DND-41 (cell line): Measurements from ENCODE around the gene RAB35.

Experiments
- CTCF ChIP-seq: IDR thresholded peaks from 2 replicates; pipeline ENCODE4 v1.5.1; 2012; ENCODE audit warnings: borderline replicate concordance, low read length, moderate library complexity, mild to moderate bottlenecking; ENCODE audit not compliant: poor library complexity, severe bottlenecking; ENCODE audit errors: extremely low read depth
- EZH2 ChIP-seq: IDR thresholded peaks from 3 replicates; pipeline ENCODE4 v1.6.1; 2012; ENCODE audit warnings: borderline replicate concordance, low read depth, mild to moderate bottlenecking, moderate library complexity, low read length, inconsistent platforms; ENCODE audit not compliant: severe bottlenecking

GRCh38 chr12:120116441-120116791 lies at the start of gene RAB35:
- TF ChIP-seq CTCF: no peak
- TF ChIP-seq EZH2: no peak
